SIG-M5 (cell line): ENCODE data around the gene SDSL.

Experiments
- DNase-seq: peaks from one replicate; lab custom pipeline; 2025; lab: John Stamatoyannopoulos, UW

The SDSL gene

GRCh38 chr12:113480336-113480971 lies 58.3 kb downstream of the SDSL start:
- no peak for DNase-seq

GRCh38 chr12:113482334-113482733 lies 60.2 kb downstream of the SDSL start:
- no peak for DNase-seq

DNA sequence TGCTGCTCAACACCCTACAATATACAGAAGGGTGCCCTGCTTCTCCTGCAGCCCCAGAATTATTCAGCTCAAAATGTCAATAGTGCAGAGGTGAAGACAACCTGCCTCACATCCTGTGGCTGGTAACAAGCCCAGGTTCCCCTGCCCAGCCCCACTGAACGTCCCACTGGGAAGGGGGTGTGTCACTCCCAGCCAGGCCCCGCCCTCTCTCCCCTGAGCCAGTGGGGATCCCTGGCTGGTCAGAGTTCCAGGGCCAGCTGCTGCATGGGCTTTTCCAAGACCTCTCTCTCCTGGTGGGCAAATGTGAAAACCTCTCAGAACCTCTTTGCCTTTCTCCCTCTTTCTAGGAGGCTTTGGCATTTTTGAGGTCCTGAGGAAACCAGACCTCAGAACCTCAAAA lies 63.1 kb downstream of the SDSL start:
- DNase-seq: no peak

GRCh38 chr12:113486722-113487121 lies 64.5 kb downstream of the SDSL start:
- no peak for DNase-seq
